IPS DF 19.7 (cell line): ENCODE data around the gene CSMD2.

Experiments used
- DNase-seq: peaks from one replicate; pipeline ENCODE4 v3.0.0-alpha.2; 2013; ENCODE audit warnings: low read depth, low spot score

CSMD2 gene

DNA sequence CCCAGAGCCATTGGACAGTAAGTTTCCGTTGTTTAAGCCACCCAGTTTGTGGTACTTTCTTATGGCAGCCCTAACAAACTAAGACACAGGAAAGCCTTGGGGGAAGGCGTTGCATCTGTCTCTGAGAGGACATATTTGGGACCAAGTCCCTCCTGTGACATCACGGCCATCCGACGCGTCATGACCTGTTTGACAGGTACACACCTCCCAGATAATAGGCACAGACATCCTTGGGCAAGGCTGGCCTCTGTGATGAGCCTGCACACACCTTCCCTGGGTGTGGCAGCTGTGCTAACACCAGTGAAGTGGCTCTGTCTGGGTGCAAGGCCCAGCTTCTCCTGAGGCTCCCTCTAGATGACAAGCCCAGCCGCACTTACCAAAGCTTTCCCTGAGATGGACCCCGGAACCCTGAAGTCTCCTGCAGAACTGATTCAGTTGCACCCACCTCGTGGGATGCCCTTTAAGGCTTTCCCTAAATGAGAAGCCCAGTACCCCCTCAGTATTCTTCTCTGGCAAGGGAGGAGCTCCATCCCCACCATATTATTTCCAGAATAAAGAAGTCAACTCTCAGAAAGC is 556.1 kb downstream of the CSMD2 start:
- no peak for DNase-seq

GRCh38 chr1:33607444-33608005 is 557.5 kb downstream of the CSMD2 start:
- no peak for DNase-seq

- no peak for DNase-seq
These were observed 558.8 kb downstream of the CSMD2 start for GRCh38 chr1:33606272-33606671.

DNA sequence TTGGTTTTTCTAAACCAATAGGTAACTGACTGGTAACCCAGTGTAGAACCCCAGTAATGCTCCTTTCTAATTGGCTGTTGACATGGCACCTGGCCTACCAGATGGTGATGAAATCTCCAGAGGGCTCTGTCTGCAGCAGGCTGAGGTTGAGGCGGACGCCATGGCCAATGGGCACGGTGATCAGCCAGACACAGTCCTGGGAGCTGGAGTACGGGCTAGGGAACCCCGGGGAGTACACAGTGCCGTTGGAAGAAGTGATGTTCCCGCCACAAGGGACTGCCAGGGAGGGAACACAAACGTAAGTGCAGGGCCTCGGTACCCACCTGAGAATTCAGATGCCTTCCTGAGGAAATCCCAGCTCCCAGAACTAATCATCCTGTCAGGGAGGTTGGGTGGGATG is 562.8 kb downstream of the CSMD2 start:
- no peak for DNase-seq

- no peak for DNase-seq
These were observed 563.3 kb downstream of the CSMD2 start for GRCh38 chr1:33601751-33602150.

GRCh38 chr1:33599516-33600115 is 565.4 kb downstream of the CSMD2 start:
- DNase-seq: no peak

GRCh38 chr1:33588726-33589125 is 576.3 kb downstream of the CSMD2 start:
- DNase-seq: no peak

GRCh38 chr1:33586795-33587194 is 578.2 kb downstream of the CSMD2 start:
- no peak for DNase-seq

- no peak for DNase-seq
These were observed 578.9 kb downstream of the CSMD2 start for GRCh38 chr1:33586106-33586505.

- no peak for DNase-seq
These were observed 581.5 kb downstream of the CSMD2 start for GRCh38 chr1:33583567-33583966.

GRCh38 chr1:33578557-33579448 is 586.2 kb downstream of the CSMD2 start:
- DNase-seq: no peak

DNA sequence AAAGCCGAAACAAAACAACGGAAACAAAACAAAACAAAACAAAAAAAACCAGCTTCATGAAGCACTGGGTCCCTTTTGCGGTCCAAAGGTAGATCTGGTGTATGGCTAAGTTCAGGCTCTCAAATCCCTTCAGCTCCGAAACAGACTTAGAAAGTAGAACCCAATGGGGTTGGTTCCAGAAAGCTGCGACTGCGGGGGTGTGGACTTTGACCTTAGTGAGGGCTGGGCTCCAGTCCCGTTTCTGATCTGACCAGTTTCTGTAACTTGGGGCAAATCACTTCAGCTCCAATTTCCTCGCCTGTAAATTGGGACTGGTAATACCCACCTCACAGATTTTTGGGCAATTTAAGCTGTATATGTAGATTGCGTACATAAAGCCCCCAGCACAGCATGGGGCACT is 587.4 kb downstream of the CSMD2 start:
- no peak for DNase-seq

DNA sequence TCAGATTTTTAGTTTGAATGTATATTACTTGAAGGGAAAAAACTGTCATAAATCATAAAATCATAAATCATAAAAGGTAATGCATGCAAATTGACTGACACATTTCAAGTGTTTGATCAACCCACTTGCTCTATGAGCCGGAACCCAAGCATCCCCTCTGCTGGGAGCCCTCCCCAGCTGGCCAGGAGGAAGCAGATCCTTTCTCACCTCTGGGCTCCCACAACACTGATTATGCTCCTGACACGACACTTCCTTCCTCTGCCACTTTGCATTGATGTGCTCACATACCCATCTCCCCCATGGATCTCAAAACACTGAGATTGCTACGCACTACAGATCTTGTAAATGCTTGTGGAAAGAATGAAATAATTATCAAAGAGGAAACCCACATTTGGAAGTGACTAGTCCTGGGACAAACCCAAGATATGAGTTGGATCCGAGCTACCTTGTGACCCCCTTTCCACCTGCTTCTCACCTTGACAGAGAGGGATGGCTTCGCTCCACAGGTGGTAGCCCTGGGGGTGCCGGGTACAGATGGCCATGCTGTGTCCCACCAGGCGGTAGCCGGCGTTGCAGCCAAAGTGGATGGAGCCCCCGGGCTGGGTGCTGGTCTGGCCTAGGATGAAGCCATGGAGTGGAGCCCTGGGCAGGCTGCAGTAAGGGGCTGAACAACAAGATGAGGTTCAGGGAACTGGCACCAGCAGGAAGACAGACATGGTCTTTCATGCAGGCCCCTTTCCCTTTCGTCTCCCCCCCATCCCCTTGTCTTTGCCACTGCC is 588.0 kb downstream of the CSMD2 start:
- no peak for DNase-seq

DNA sequence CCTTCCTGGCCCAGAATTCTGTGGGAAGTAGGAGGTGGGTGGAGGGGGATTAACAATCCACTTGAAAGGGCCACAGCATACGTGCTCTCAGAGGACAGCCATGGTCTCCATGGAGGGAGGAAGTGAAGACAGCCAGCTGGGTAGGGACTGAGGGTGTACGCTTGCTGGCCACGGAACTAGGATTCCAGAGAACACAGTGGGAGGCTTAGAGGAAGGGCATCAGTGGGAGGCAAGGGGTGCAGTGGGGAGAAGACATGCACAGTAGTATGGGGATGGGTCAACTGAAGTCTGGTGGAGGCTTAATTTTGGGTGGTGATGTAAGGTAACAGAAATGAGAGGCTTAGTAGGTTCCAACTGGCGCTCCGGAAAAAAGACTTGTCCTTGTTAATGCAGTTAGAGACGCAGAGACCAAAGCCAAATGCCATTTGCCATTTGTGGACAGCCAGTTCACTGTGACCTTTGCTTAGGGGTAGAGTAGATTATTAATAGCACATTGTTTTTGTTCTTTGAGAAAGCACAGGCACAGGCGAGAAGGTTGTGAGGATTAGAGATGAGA is 589.6 kb downstream of the CSMD2 start:
- DNase-seq: no peak

DNA sequence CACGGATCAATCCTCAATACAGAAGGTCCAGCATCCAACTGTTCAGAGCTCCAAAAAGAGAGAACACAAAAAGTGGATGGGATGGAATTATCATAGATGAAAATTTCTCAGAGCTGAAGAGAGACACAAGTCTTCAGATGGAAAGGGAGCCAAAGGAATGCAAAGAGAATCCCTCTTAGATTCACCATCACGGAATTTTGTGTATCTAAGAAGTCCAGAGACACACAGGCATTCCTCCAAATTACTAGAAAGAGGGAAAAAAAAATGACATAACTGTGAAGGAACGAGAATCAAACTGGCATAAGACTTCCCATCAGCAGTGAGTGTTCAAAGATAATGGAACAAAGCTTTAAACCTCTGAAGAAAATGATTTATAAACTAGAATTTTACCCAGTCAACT is 591.4 kb downstream of the CSMD2 start:
- DNase-seq: no peak

GRCh38 chr1:33572387-33572786 is 592.6 kb downstream of the CSMD2 start:
- DNase-seq: no peak

DNA sequence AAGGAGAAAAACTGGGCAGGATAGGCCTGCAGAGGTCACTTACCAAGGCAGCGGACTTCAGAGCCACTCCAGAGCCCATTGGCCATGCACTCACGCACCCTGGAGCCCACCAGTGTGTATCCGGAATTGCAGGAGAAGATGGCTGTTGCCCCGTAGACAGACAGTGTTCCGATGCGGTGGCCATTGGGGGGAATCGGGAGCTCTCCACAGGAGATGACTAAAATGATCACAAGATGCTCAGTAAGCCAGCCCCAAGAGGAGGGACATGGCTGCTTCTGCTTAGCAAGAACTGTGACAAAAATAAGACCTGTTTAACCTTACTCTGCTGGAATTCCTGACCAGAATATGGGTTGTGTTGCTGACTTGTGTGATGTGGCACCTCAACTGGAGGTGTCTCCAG is 595.7 kb downstream of the CSMD2 start:
- DNase-seq: no peak

DNA sequence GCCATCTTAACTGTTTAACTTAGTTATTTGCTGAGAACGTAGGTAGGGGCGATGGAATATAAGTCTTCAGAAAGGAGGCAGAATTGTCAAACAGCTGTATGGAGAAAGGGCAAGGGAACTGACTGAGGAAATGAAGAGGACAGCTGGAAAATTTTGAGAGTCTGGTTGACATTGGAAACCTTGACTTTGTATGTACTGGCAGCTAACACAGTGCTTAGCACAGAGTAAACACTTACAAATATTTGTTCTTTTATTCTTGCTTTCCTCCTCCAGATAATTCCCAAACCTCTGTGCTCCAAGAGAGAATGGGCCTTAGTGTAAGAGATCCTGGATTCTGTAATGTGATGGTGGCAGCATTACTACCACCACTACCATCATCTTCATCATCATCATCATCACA is 601.3 kb downstream of the CSMD2 start:
- DNase-seq: no peak

DNA sequence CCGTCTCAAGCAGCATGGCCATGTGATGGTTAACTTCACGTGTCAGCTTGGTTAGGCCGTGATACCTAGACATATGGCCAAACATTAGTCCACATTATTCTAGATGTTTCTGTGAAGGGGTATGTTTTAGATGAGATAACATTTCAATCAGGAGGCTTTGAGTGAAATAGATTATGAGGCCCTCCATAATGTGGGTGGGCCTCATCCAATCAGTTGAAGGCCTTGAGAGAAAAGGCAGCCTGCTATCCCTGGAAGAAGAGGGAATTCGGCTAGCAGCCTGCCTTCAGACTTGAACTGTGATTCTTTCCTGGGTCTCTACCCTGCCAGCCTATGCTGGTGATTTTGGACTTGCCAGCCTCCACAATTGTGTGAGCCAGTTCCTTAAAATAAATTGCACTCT is 602.5 kb downstream of the CSMD2 start:
- DNase-seq: no peak

- no peak for DNase-seq
These were observed 603.5 kb downstream of the CSMD2 start for GRCh38 chr1:33561576-33561975.

DNA sequence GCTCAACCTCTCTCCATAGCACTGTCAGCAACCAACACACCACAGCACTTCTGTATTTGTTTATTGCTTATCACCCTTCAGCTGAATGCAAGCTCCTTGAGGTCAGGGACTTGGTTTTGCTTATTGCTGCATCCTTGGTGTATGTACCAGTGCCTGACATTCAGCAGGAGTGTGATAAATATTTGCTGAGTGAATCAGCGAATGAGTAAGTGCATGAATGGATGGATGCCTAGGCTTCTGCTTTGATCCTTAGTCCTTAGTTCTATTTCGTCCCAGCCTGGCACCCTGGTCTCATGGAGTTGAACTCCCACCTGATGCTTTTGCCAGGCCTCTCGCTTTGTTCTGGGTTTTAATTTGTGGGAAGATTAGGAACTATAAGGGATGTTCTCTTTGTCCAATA is 604.4 kb downstream of the CSMD2 start:
- DNase-seq: no peak

DNA sequence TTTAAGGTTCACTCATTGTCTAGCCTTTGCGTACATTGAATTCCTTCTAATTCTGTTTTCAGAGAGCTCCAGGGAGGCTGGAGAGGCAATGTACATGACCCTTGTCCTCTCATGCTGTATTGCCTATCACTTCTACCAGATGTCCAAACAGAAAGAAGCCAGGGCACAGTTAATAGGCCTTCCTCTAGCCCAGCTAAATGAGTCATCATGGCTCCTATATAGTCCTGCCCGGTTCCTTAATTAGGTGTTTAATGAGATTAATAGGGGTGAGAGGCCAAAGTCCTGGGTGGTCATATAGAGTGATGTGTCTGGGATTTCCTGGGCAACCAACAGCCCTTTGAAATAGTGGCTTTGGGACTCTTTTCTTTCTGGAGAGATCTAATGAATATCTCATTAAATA is 616.3 kb downstream of the CSMD2 start:
- DNase-seq: no peak
